Measurements from ENCODE around the gene AKT3.
A peak's percentile ranks its signal among the peaks of the same experiment; 100 is the strongest.
"Not testable (repeated sequence)": the region's sequence is repeated elsewhere in the genome, so short reads cannot be mapped to it uniquely, and the experiment has no call there.

Gene AKT3

GRCh38 chr1:243772361-243773050 lies 77.5 kb downstream of the AKT3 start:
- not testable (repeated sequence) for DNase-seq

DNA sequence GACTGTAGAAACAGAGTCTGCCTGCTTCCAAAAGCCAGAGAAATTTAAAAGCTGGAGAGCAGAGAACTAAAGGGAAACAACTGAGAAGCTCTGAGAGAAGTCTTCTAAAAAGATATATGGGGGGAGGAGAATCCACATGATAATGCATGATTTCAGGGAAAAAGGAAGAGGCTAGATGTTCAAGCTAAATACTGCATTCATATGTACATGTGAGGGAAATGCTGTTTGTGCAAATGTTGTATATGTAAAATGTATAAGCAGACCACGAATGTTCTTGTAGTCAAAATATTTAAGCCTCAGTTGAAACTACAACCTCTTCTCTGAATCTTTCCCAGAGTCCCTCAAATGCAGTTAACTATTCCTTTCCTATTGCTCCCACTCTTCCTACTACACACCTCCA lies 79.2 kb downstream of the AKT3 start:
- no peak for DNase-seq

DNA sequence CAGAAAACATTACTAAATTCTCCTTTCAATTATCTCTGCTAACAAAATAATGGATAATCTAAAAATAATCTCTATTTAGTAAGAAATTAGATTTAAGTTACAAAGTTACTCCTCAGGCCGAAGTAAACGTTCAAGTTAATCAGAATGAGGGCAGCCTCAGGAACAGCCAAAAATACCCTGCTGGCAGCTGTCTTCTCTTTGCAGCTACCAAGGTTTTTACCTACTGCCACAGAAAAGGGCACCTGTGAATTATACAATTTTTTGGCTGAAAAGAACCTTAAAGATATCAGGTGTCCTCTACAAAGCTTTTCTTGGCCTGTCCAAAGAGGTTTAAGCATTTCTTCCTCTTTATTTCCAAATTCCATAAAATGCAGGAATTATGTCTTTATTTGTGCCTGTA lies 84.4 kb downstream of the AKT3 start:
- no peak for DNase-seq

DNA sequence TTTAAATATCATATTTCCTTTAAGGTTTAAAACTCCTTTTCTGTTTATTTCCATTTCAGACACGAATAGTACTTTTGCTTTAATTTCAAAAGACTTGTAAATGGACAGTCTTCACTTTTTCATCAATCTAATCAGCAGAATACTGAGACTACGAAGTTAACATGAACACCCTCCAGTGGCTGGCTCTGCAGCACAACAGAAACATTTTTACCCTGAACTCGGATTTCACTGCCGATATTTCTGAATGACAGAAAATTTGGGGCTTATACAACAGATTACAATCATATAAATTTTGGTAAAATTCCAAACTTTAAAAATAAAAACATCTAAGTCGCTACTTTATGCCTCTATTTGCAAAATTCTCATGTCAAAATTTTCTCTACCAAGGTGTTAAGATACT lies 86.2 kb downstream of the AKT3 start:
- no peak for DNase-seq

- DNase-seq, result no peak
These were observed 91.4 kb downstream of the AKT3 start for GRCh38 chr1:243758647-243759046.

GRCh38 chr1:243756529-243756928 lies 93.5 kb downstream of the AKT3 start:
- DNase-seq, result no peak

GRCh38 chr1:243754348-243754747 lies 95.7 kb downstream of the AKT3 start:
- DNase-seq, result no peak

DNA sequence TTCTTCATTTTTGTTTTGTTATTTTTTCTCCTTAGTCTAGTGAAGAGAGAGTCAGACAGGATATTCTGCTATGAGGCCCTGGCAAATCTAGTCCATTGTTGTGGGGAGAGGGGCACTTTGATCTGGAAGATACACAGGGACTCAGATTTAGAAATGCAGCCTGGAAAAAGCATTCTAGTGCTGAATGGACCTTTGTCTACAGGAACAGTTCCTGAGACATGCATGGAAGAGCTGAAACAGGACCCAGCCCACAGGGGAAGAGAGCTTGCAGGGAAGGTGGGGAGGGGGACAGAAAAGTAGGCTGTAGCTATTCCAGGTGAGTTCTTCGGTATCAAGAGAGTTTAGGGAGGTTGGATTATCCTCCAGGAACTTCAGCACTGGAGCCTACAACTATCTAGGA lies 98.5 kb downstream of the AKT3 start:
- DNase-seq, result no peak

- DNase-seq, result peak; percentile 26
These were observed 101.2 kb downstream of the AKT3 start for GRCh38 chr1:243748706-243749283.

GRCh38 chr1:243748227-243748626 lies 101.8 kb downstream of the AKT3 start:
- DNase-seq, result no peak

GRCh38 chr1:243746751-243747150 lies 103.3 kb downstream of the AKT3 start:
- DNase-seq, result no peak

GRCh38 chr1:243745356-243745755 lies 104.7 kb downstream of the AKT3 start:
- no peak for DNase-seq

DNA sequence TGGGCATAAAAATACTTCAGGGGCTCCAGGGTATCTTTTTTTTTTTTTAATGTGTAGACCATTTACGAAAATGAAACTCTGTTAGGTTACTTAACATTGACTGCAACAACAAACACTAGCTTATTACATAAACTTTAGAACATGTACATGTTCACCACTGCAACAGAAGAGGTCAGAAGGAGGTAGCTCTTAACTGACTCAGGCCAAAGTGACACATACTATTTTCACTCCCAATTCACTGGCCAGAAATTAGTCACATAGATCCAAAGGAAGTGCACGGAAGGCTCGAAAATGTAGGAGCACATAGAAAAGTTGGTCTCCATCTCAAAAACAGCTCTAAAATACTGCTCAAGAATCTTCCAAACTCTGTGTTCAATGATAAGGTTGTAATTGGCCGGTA lies 107.2 kb downstream of the AKT3 start:
- no peak for DNase-seq

DNA sequence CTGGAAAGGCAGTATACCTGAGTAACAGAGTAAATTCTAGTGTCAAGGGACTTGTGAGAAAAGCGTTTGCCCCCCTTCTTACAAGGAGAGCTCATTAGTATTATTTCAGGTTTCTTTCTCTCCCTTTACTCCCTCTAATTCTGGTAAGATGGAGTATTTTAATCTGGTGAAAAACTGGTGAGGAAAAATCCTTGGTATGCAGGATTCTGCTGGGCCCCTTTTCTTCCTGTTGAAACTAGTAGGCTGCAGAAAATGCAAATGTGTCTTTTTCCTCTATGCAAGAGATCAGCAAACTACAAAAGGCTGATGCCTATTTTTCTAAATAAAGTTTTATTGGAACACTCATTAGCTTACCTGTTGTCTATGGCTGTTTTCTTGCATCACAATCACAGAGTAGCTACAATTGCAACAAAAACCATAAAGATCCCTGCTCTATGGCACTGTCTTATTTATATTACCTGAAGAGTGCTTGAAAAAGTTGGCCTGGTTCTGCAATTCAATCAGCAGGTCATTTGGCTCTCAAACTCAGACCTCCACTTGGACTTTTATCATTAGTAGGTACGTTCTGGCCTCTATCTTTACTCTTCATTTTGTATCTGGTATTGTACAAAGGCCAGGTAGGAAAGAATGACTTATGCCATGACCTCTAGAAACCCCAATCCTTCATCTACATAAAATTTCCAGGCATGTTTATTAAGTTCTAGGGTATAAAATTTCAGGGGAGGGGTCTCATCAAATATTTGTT lies 109.6 kb downstream of the AKT3 start:
- no peak for DNase-seq

- DNase-seq, result no peak
These were observed 110.6 kb downstream of the AKT3 start for GRCh38 chr1:243739335-243740003.

DNA sequence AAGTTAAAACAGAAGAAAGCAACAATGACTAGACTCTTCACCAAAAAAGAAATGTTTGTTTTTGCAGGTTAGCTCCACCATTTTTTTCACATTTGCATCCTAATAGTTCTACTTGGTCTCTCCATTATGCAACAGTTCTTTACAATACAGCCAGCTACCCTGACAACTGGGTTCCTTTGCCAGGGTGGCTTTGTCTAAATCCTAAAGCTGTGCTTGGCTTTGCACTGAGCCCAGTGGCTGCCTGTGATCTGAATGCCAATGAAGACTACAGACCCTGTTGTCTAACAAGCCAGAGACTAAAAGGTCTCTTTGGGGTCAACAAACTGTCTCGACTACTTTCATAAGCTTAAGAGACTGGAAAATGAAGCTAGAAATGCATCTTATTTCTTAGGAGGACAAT lies 112.0 kb downstream of the AKT3 start:
- DNase-seq, result no peak

- no peak for DNase-seq
These were observed 114.6 kb downstream of the AKT3 start for GRCh38 chr1:243735457-243735856.

GRCh38 chr1:243734308-243734695 lies 115.7 kb downstream of the AKT3 start:
- no peak for DNase-seq

GRCh38 chr1:243733670-243734307 lies 116.3 kb downstream of the AKT3 start:
- no peak for DNase-seq

GRCh38 chr1:243732637-243733036 lies 117.4 kb downstream of the AKT3 start:
- DNase-seq, result no peak

DNA sequence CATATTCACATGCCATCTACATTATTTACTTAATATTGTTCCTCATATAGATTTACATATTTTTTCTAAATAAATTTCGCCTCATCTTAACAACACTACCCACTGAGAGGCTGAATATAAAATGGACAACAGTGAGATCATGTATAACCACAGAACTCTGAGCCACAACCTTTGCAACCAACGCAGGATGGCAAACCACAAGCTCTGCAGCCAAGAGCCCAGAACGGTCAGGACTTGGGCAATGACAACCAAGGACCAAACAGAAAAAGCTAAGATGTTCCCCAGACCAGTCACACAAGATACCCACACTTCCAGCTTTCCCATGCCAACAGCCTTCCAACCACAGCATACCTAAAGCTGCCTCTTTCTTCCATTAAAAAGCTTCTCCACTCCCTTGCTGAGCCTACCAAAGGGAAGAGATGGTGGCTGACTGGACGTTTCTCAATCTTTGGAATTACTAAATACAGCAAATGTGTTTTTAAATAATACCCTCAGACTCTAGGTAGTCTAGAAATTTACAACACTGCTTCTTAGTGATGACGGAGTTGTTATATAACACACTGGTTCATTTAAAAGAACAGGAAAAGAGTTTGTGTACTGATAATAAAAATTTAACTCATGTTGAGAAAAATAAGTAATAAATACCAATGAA lies 117.9 kb downstream of the AKT3 start:
- DNase-seq, result peak; percentile 33

GRCh38 chr1:243731301-243731891 lies 118.6 kb downstream of the AKT3 start:
- peak; percentile 92 for DNase-seq
